HG03469 (cell line): ENCODE data around the gene NAT8L.

Experiments
- ATAC-seq: cut with Tn5 transposase; IDR thresholded peaks from one replicate; pipeline ENCODE4 v1.9.1; 2021; ENCODE audit warnings: mild to moderate bottlenecking, moderate library complexity, moderate number of reproducible peaks; ENCODE audit not compliant: unreplicated experiment

NAT8L gene

DNA sequence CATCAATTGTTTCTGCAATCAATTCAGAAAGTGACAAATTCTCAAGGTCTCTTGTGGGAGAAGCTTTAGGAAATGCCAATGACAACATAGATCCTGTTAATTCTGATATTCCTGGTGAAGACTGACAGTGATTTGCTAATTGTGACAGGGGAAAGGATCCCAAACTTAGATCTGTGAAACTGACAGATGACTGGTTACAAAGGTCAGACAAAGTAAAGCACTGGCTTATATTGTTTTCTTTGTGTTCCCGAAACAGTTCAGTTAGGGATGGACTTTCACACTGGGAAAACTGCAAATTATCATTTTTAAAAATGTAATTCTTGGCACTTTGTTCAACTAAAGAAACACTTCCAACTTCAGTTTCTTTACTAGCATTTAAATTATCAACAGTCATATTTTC, 30.1 kb downstream of the NAT8L start:
- ATAC-seq: no peak

DNA sequence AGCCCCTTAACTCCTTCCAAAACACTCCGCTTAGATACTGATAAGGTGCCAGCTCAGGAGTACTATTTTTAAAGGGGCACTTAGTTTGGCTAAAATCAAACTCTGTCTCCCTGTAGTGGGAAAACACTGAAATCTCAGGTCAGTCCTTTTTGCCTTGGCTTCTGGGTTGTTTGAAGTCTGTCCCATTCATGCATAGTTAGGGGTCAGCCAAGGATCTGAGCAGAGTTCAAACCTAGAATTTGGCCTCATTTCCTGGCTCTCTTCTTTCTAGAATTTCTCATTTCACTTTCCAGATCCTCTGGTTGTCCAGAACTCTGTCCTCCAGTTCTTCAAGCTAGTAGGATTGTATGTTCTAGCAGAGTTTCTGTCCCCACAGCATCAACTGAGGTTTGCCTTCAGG, 31.5 kb downstream of the NAT8L start:
- ATAC-seq: no peak

DNA sequence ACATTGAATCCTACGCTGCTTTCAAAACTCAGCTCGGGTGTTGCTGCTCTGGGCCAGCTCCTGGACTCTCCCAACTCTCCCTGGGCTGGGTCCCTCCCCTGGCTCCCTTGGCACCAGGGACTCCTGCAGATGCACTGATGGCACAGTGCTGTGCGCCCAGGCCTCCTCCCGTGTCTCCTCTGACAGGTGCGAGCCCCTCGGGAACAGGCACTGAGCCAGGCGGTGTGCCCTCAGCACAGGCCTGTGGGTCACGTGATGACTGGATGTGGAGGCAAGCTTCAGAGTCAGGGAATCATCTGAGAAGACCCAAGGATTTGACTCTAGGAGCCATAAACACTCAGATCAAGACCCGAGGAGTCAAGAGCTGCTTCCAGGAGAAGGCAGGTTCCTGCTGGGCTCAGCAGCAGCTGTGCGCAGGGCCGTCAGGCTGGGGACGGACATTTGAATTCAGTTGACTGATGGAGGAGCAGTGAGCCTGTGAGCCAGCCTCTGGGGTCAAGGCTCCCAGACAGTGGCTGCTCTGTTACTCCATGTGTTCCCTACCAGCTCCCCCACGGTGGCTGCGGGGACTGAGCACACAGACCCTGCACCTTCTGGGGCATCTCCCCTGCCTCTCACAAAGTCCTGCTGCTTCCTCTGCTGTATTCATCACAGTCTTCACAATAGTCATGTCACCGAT, 33.0 kb downstream of the NAT8L start:
- no peak for ATAC-seq

DNA sequence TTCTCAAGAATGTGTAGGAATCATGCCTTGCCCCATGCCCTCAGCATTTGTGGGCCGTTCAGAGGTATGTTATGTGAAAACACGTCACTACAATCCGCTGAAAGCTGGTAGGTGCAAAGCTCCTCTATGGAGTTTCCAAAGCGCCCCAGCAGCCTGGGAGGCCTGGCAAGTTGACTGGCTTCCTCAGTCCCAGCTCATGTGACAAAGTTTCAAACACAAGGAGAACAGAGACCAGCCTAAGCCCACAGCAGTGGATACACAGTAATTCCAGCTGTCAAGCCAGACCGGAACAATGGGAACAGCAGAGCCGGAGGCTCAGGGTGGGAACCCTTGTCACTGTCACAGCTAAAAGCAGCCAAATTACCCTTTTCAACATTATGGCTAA, 33.5 kb downstream of the NAT8L start:
- no peak for ATAC-seq

DNA sequence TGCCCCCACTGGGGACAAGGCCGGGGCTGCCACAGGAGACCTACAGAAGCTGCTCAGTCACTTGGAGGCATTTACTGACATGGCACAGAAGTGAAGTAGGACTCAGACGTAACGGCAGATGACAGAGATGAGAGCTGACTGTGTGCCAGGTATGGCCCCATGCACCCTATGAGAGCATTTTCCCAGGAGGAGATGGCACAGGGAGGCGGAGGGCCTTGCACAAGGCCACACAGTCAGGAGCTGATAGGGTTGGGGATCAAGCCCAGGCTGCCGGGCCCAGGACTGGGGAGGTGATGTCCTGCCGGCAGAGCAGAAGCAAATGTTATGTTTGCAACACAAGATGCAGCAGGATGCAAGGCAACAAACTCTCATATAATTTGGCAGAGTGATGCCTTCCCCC, 34.1 kb downstream of the NAT8L start:
- no peak for ATAC-seq

DNA sequence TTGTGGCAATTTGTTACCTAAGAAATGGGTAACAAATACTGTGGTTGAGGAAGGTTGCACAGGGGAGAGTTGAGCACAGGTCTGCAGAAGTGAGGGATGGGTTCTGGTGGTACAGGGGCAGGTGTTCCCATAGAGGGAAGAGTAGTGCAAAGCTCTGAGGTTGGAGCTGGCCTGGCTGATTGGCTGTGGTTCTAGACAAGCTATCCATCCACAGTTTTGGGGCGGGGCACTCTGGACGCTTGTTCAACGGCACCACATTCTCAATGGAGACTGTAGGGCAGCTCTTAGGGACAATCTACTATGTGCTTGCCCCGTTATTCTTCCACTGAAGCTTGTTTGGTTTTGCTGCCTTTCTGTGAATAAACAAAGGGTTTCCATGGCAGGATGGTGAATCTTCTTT, 35.4 kb downstream of the NAT8L start:
- no peak for ATAC-seq

DNA sequence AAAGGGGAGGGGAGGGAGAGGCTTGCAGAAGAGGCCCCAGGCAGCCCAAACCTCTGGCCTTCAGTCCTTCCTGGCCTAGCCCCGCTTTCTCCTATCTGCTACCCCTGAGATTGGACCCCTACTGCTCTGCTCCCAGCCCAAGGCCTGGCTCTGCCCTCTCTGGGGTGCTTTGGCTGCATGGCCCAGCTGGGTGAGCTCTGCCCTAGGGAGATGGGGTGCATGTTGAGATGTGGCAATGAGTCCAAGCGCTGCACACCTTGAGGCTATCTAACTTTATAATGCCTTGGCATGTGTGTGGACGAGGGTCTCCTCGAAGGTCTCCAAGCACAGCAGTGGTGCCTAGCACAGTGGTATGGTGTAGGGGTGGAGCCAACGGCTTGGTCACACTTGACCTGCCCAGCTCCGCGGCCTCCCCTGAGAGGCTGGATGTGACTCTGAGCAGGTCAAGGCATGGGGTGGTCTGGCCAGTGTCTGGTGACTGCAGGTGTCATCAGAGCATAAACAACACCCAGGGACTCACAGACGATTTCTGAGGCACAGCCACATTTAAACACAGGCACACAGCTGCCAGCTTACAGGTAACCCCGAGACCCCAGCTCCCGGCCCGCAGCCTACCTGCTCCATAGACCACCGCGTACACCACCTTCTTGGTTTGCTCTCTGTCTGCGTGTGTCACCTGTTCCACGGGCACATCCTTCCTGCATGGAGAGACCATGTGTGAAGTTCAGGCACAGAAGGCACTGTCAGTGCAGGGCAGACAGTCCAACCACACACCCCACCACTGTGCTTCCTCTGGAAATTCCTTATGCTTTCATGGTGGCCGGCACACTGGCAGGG, 36.3 kb downstream of the NAT8L start:
- ATAC-seq: no peak

DNA sequence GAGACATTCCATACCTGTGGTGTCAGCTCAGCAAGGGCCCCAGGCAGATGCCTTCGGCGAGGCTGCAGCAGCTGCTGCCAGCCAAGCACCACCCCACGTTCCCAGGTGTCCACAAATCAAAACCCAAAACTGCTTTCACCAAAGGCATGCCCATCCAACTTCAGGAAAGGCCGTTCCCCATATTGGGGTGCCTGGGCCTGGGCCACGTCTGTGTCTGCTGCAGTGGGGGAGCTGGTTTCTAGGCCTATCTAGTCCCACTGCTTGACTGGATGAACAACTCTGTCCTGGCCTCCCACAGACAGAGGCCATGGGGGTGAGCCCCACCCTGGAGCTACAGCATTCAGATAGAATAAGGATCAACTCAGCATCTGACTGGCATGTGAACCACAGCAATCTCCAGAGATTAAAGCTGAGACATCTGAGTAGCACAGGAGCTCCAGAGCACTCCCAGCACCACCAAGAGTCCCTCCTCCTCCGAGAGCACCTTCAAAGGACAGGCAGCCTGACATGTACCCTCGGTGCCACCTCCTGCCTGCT, 37.0 kb downstream of the NAT8L start:
- no peak for ATAC-seq

DNA sequence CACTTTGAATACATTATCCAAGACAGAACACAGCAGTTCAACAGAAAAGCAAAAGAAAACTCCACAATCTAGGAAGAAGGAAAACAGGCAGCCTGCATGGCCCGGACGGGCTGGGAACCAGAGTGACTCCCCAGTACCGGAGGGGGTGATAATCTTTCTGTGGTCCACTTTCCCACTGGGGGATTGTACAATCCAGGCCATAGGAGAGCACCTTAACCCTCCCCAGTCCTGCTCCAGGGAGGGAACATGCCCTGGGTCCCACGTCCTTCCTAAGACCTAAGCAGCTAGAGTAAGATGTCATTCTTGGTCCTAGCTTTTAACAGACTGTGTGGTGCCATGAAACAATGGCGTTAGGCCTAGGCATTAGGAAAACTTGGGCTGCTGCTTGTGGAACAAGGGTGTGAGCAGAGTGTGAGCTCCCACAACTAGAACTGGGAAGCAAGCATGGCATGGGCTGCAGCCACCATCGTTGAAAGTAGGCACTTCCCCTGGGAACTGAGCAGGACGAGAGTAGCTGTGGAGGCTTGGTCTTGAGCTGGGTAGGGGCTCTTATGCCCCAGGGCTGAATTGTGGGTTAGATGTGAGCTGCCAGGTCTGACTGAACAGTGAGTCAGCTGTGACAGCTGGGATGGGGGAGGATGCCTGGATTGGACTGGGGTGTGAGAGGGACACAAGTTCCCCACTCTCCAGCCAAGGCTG, 42.4 kb downstream of the NAT8L start:
- no peak for ATAC-seq

DNA sequence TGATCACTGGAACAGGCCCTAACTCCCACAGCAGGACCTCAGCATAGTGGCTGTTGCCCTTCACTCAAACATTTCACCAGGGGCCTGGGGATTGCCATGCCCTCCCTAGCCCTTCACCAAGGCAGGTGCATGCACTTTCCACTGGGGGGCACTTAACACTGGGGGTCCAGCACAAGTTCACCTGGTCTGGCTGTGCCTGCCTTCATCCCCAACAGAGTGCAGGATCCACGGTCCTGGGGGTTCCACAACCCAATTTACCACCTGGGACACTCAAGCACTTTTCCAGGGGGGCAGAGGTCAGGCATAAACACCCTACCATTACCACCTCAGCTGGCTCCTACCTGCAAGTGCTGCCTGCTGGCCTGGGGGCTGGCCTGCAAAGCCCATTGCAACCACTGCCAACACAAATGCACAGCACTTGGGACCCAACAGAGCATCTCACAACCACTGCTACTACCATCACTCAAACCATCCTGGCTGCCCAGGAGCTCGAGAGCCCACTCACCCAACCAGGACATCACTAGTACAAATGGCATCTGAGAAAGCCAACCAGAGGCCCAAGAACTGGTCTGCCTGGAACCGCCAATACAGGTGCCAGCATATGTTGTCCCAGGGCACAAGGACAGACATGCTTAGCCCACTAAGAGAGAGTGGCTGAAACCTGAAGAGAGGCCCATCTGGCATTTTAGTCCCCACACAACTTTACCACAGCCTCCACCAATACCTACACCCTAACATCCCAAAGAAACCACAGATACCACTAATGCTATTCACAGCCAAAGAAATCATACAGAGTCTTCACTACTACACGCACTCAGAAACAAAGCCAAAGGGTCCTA, 43.1 kb downstream of the NAT8L start:
- ATAC-seq: no peak

DNA sequence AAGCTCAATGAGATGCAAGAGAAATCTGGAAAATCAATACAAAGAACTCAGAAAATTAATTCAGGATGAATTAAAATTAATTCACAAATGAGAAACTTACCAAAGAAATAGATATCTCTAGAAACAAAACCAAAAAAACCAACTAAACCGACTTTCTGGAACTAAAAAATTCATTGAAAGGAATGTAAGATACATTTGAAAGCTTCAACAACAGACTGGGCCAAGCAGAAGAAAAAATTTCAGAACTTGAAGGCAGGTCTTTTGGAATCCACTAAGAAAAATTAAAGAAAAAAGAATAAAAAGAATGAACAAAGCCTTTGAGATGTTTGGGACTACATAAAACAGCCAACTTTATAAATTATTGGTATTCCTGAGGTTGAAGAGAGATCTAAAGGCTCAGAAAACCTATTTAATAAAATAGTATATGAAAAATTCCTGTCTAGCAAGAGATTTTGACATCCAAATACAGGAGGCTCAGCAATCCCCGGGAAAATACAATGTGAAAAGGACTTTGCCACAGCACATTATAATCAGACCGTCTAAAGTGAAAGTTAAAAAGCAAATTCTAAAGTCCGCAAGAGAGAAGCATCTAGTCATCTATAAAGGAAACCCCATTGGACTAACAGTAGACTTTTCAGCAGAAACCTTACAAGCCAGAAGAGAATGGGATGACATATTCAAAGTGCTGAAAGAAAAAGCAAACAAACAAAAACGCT, 44.2 kb downstream of the NAT8L start:
- no peak for ATAC-seq

DNA sequence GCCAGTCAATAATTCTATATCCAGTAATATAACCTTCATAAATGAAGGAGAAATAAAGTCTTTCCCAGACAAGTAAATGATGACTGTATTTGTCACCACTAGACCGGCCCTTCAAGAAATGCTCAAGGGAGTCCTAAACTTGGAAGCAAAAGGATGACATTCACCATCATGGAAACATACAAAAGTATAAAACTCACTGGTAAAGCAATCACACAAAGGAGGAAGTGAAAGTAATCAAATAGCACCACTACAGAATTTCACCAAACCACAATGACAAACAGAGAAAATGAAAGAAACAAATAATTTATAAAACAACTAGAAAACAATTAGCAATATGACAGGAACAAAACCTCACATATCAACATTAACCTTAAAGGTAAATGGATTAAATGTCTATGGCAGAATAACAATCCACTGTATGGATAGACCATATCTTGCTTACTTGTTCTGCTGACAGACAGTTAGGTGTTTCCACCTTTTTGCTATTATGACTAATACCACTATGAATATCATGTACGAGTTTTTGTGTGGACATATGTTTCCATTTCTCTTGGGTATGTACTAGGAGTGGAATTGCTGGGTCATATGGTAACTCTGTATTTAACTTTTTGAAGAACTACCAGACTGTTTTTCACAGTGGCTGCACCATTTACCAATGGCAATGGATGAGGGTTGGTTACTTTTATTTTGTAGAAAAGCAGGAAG, 44.9 kb downstream of the NAT8L start:
- no peak for ATAC-seq

DNA sequence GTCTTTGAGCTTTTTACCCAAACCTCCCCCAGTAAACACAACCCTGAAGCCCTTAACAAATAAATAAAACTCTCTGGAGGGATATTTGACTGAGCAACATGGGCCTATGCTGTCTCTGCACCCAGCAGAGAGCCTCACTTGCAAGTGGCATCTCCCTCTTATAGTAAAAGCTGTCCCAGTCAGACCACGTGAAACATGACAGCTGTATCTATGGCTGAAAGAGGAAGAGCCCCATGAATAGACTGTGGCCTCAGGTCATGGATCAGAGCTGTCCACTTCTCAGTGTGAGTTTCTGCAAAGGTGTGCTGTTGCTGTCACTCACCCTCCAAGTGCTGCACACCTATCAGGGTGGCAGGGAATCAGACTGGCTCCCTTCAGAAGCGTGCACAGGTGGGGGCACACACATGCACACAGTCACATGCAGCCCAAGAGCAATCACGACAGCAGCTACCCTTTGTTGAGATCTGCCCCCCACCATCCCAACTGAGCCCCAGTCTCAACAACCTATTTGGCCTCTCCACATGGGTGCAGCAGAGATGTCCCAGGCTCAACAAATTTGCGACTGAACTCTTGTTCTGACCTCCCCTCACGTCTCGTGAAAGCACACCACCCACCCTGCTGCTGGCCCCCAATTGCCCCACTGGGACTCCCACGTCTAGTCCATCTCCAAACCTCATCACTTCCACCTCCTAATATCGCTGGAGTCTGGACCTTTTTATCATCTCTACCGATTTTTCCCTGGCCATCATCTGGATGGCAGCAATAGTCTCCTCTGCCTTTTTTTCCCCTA, 45.6 kb downstream of the NAT8L start:
- no peak for ATAC-seq

DNA sequence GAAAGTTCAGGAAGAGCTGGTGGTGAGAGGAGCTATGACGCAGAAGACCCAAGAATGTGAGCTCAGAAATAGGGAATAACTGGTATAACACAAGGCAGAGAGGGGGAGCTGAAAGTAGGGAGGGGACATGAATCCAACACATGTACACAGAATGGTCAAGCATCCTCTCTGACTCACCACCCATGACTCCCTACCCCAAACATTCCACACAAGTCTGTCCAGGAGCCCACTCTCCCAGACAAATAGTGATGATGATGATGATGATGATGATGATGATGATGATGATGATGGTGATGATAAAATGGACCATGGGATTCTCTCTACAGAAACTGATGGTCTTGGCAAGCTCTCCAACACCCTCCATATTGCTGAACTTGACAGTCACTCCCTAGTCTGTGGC, 46.4 kb downstream of the NAT8L start:
- no peak for ATAC-seq

DNA sequence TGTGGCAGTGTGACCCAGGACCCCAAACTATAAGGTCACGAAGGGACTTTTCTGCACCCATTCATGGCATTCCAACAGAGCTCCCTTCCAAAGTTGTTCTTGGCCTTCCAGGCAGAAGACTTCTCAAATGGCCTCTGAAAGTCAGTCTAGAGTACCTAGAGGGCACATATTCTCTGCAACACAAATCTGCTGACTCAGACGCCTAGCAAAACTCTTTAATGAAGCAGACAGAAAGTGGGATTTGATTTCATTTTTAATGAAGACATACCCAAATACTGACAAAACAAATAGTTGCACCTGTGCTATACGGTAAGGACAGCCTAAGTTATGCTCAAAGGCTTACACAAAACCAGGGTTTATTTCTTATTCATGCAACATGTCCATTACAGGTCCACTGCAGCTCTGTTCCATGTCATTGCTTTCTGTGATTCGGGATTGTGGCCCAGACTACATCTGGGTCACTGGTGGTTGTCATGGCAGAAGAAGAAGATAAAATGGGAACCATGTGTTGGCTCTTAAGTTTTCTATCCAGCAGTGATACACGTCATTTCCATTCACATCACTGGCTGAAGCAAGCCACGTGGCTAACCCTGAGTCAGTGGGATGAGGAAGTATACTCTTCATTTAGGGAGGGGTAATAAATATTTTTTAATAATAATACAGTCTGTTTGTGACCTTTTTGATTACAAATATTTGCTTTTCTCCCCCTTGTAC, 57.7 kb downstream of the NAT8L start:
- ATAC-seq: no peak
